ENCODE results near the gene LRFN3.
"Not testable (repeated sequence)": the region's sequence is repeated elsewhere in the genome, so short reads cannot be mapped to it uniquely, and the experiment has no call there.

LRFN3 gene

GRCh38 chr19:35959040-35959967 is 23.1 kb downstream of the LRFN3 start:
- Mint-ChIP-seq H3K36me3 (no peaks in the 10 kb centered on the region), H3K27ac (no peak overlapping the region), H3K27me3 (peaks cover 13% of the 10 kb centered on the region), H3K9me3 (no peaks in the 10 kb centered on the region), H3K4me3 (peak overlapping the region; percentile 52), H3K4me1 (peaks cover 13% of the 10 kb centered on the region)
- DNase-seq (ENCODE audit: low spot score in 2 of 2) (peak; percentile 40 to 54), ATAC-seq (ENCODE audit: low read depth) (peak; percentile 96)

GRCh38 chr19:35959968-35960320 is 23.8 kb downstream of the LRFN3 start:
- H3K9me3 Mint-ChIP-seq: no peaks in the 10 kb centered on the region
- H3K4me1 Mint-ChIP-seq: peaks cover 12% of the 10 kb centered on the region

DNA sequence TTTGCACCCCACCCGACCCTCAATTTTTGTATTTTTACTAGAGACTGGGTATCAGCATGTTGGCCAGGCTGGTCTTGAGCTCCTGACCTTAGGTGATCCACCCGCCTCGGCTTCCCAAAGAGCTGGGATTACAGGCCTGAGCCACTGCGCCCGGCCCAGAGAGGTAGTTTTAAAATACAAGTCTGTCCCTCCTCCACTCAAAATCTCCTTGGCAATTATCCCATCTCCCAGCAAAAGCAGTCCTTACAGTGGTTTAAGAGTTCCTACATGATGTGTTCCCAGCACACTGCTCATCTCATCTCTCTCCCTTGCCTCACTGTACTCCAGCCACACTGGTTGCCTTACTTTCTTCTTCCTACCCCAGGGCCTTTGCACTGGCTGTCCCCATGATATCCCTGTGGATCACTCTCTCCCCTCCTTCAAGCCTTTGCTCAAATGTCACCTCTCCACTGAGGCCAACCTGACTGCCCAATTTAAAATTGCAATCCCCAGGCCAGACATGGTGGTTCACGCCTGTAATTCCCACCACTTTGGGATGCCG is 24.3 kb downstream of the LRFN3 start:
- ATAC-seq (ENCODE audit: low read depth) (no peak), DNase-seq (ENCODE audit: low spot score in 2 of 2) (no peak)
- H3K9me3 Mint-ChIP-seq: no peaks in the 10 kb centered on the region
- H3K4me3 Mint-ChIP-seq: peak overlapping the region; percentile 12
- H3K27ac Mint-ChIP-seq: no peak overlapping the region
- H3K36me3 Mint-ChIP-seq: no peaks in the 10 kb centered on the region
- H3K4me1 Mint-ChIP-seq: peaks cover 9% of the 10 kb centered on the region
- peaks cover 10% of the 10 kb centered on the region for H3K27me3 Mint-ChIP-seq

More at GRCh38 chr19:35959968-35960320, 23.8 kb downstream of the LRFN3 start:
- ATAC-seq (ENCODE audit: low read depth) (no peak), DNase-seq (ENCODE audit: low spot score in 2 of 2) (no peak)
- Mint-ChIP-seq H3K27ac (no peak overlapping the region), H3K4me3 (peak overlapping the region; percentile 52), H3K27me3 (peaks cover 13% of the 10 kb centered on the region), H3K36me3 (no peaks in the 10 kb centered on the region)

DNA sequence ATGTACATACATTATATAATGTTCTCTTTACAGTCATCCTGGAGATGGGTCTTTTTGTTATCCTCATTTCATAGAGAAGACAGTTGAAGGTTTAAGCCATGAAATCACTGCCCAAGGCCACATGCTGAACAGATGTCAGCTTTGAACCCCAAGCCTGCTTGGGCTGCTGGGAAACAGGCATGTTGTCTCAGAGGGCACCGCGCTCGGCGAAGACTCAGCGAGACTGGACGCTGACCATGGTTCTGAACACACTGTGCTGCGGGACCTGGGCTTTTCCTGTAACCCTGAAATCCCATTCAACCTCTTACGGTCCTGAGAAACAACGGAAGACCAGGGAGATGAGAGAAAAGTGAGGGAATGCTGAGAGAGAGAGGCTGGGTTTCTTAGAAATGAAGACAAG is 27.3 kb downstream of the LRFN3 start:
- Mint-ChIP-seq H3K4me3 (no peak overlapping the region), H3K36me3 (no peaks in the 10 kb centered on the region), H3K4me1 (peaks cover 8% of the 10 kb centered on the region), H3K27me3 (peaks cover 16% of the 10 kb centered on the region), H3K9me3 (no peaks in the 10 kb centered on the region), H3K27ac (no peak overlapping the region)
- DNase-seq (ENCODE audit: low spot score in 2 of 2) (no peak), ATAC-seq (ENCODE audit: low read depth) (no peak)

GRCh38 chr19:35966771-35967170 is 30.6 kb downstream of the LRFN3 start:
- Mint-ChIP-seq H3K36me3 (no peaks in the 10 kb centered on the region), H3K27ac (no peak overlapping the region), H3K4me3 (no peak overlapping the region), H3K9me3 (no peaks in the 10 kb centered on the region), H3K4me1 (no peaks in the 10 kb centered on the region), H3K27me3 (peaks cover 13% of the 10 kb centered on the region)
- ATAC-seq (ENCODE audit: low read depth) (no peak), DNase-seq (ENCODE audit: low spot score in 2 of 2) (no peak)

DNA sequence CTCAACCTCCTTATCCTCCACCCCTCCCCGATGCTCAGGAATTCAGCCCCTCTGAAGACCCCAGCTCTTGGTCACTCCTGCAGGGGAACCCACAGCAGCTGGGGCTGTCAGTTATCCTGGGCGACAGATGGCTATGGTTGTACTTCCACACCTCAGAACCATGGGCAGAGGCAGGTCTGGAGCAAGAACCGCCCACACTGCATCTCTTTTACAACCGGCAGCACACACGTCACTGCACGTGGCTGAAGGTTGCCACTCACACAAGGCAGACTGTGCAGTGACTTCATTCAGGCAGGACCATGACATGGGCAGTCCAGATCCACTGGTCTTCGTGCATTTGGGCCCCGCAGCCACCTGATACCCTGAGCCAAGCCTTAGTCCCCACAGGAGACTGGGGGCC is 37.3 kb downstream of the LRFN3 start:
- DNase-seq (ENCODE audit: low spot score in 2 of 2) (no peak), ATAC-seq (ENCODE audit: low read depth) (no peak)
- Mint-ChIP-seq H3K27me3 (peaks cover 14% of the 10 kb centered on the region), H3K4me3 (no peak overlapping the region), H3K4me1 (no peaks in the 10 kb centered on the region), H3K9me3 (no peaks in the 10 kb centered on the region), H3K27ac (no peak overlapping the region), H3K36me3 (no peaks in the 10 kb centered on the region)

GRCh38 chr19:35975608-35976214 is 39.5 kb downstream of the LRFN3 start:
- ATAC-seq (ENCODE audit: low read depth) (no peak), DNase-seq (ENCODE audit: low spot score in 2 of 2) (no peak)
- Mint-ChIP-seq H3K36me3 (no peaks in the 10 kb centered on the region), H3K9me3 (no peaks in the 10 kb centered on the region), H3K4me1 (no peaks in the 10 kb centered on the region), H3K4me3 (no peak overlapping the region), H3K27me3 (peaks cover 20% of the 10 kb centered on the region), H3K27ac (no peak overlapping the region)

DNA sequence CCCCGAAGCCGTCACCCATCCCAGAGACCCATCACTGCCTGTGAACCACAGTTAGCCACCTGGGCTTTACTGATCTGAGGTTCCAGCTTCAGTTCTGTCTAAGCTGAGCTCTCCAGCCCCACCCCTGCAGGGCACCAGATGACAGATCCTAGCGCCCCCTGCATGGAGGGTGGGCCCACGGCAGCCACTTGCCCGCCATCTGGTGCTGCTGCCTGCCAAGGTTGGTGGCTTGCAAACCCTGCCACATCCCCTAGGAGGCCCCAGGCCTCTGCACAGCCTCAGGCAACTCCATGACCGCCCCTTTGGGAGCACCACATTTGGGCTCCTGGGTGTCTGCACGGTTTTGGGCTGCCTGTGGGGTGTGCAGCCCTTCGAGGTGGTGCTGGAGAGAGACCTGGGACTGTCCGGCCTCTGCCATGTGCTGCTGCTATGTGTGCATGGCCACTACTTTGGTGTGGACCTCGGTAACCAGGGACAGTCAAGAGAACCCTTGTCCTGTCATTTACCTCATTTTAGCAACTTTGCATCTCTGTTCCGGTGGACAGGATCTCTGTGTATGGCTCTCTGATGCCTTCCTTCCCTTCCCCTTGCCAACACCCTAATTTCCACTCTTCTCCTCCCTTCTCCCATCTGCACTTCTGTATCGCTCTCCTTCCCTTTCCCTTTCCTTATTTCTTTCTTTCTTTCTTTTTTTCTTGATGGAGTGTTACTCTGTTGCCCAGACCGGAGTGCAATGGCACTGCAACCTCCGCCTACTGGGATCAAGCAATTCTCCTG is 41.5 kb downstream of the LRFN3 start:
- ATAC-seq (ENCODE audit: low read depth) (peak; percentile 72), DNase-seq (ENCODE audit: low spot score in 2 of 2) (no peak)
- Mint-ChIP-seq H3K4me3 (no peak overlapping the region), H3K9me3 (no peaks in the 10 kb centered on the region), H3K27ac (no peak overlapping the region), H3K4me1 (no peaks in the 10 kb centered on the region), H3K36me3 (no peaks in the 10 kb centered on the region), H3K27me3 (peaks cover 25% of the 10 kb centered on the region)

DNA sequence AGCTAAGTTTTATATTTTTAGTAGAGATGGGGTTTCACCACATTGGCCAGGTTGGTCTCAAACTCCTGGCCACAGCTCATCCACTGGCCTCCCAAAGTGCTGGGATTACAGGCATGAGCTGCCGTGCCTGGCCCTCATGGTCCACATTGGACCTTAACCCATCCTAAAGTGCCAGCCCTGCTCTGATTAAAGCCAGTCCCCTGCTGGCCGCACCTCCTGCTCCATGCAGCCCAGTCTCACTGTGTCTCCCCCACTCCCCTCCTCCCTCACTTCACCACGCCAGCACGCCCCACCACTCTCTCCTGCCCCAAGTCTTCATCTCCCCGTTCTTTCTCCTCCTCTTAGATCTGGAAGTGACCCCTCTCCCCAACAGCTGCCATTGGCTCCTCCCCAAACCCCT is 42.1 kb downstream of the LRFN3 start:
- no peak overlapping the region for H3K4me3 Mint-ChIP-seq
- no peak for ATAC-seq (ENCODE audit: low read depth)
- H3K36me3 Mint-ChIP-seq: no peaks in the 10 kb centered on the region
- no peak for DNase-seq (ENCODE audit: low spot score in 2 of 2)
- no peaks in the 10 kb centered on the region for H3K4me1 Mint-ChIP-seq
- no peaks in the 10 kb centered on the region for H3K9me3 Mint-ChIP-seq
- no peak overlapping the region for H3K27ac Mint-ChIP-seq
- H3K27me3 Mint-ChIP-seq: peaks cover 24% of the 10 kb centered on the region

DNA sequence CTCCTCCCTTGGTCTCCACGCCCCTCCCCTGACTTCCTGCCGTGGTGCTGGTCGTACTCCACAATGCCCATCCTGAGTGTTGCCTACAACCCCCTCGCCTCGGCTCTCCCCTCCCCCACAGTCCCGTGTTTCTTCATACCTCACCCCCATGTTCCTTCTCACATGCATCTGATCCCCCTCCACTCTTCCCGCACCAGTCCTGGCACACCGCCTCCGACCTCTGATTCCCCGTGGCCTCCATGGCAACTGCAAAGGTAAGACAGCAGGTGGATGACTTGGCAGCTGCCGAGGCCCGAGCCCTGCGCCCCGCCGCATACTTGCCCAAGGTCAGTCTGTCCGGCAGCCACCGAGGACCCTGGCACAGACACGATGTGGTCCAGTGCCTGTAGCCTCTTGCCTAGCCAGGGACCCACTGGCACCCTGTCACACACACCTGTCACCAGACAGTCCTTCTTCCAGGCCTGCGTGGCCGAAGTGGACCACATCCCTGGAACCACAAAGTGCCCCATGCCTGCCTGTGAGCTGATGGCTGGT is 42.7 kb downstream of the LRFN3 start:
- no peaks in the 10 kb centered on the region for H3K9me3 Mint-ChIP-seq
- no peak overlapping the region for H3K4me3 Mint-ChIP-seq
- H3K27me3 Mint-ChIP-seq: peaks cover 25% of the 10 kb centered on the region
- DNase-seq (ENCODE audit: low spot score in 2 of 2) (no peak), ATAC-seq (ENCODE audit: low read depth) (no peak)
- H3K36me3 Mint-ChIP-seq: no peaks in the 10 kb centered on the region
- H3K4me1 Mint-ChIP-seq: no peaks in the 10 kb centered on the region
- no peak overlapping the region for H3K27ac Mint-ChIP-seq

GRCh38 chr19:35980997-35981396 is 44.8 kb downstream of the LRFN3 start:
- not testable (repeated sequence) for H3K4me3 Mint-ChIP-seq; H3K9me3 Mint-ChIP-seq; H3K4me1 Mint-ChIP-seq; ATAC-seq (ENCODE audit: low read depth); DNase-seq (ENCODE audit: low spot score in 2 of 2); H3K36me3 Mint-ChIP-seq; H3K27ac Mint-ChIP-seq
- peaks cover 39% of the 10 kb centered on the region for H3K27me3 Mint-ChIP-seq

- H3K27me3 Mint-ChIP-seq: peaks cover 37% of the 10 kb centered on the region
Measured at GRCh38 chr19:35983177-35983576, 47.0 kb downstream of the LRFN3 start.

GRCh38 chr19:35986111-35986510 is 49.9 kb downstream of the LRFN3 start:
- H3K27ac Mint-ChIP-seq: no peak overlapping the region
- H3K4me1 Mint-ChIP-seq: peaks cover 6% of the 10 kb centered on the region
- H3K4me3 Mint-ChIP-seq: peak overlapping the region; percentile 57
- peaks cover 21% of the 10 kb centered on the region for H3K27me3 Mint-ChIP-seq
- no peaks in the 10 kb centered on the region for H3K36me3 Mint-ChIP-seq
- no peak for ATAC-seq (ENCODE audit: low read depth)
- no peaks in the 10 kb centered on the region for H3K9me3 Mint-ChIP-seq
- DNase-seq (ENCODE audit: low spot score in 2 of 2): no peak

More at GRCh38 chr19:35983177-35983576, 47.0 kb downstream of the LRFN3 start:
- Mint-ChIP-seq H3K27ac (no peak overlapping the region), H3K9me3 (no peaks in the 10 kb centered on the region), H3K4me1 (peaks cover 6% of the 10 kb centered on the region), H3K4me3 (no peak overlapping the region), H3K36me3 (no peaks in the 10 kb centered on the region)
- ATAC-seq (ENCODE audit: low read depth) (no peak), DNase-seq (ENCODE audit: low spot score in 2 of 2) (no peak)
